Spleen (tissue), 7 donors: ENCODE measurements around the gene MIPEP.

ENCODE experiments used
- CTCF ChIP-seq, 11 experiments: fragments of 200-600 bp in 7 of 11; fragments of 450-650 bp in 4 of 11; sonication (generic) in 4 of 11; IDR thresholded peaks in 8 of 11; conservative IDR thresholded peaks in 3 of 11; 1 replicate in 7 of 11; 2 replicates in 4 of 11; pipeline versions ENCODE4 v1.4.0 to v1.8.0; 2016 to 2021; ENCODE audit warnings: antibody characterized with exemption in 11 of 11, inconsistent platforms in 4 of 11, mild to moderate bottlenecking in 1 of 11
- POLR2A ChIP-seq, 3 donors: fragments of 450-650 bp; IDR thresholded peaks; one replicate each; pipeline ENCODE4 v1.5.1; 2017; ENCODE audit warnings: antibody characterized with exemption in 3 of 3, mild to moderate bottlenecking in 1 of 3
- donor health status: DM: no; HTN: no; CAD: no; lungs with moderate emphysema.
- donor health status: DM: no; HTN: no; CAD: no.
- donor health status: DM: no; HTN: no; CAD: no.

DNA sequence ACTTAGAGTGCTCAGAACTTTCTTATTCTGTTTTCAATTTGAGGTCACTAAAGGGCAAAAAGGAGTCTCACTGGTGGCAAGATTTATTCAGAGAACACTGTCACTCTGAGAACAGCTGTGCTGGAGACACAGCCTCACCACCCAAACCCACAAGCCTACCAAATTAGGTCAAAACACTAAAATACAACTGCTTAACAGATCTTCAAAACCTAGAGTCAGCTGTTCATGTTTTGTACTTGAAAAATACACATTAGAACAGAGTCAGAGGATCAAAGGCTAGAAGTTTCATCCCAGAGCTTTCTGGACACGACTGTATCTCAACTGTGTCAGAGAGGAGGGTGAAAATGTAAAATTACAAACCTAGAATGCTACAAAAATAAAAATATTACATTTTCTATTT, 89.3 kb downstream of the MIPEP start:
- TF ChIP-seq CTCF (IDR thresholded peaks at IDR 0.05 in 8 of 11, conservative IDR thresholded peaks at IDR 0.05 in 3 of 11) (no peak), POLR2A (IDR thresholded peaks at IDR 0.05) (no peak)
